ENCODE measurements around the gene PLEKHG7.

PLEKHG7 gene

GRCh38 chr12:92706594-92706993, 3.8 kb downstream of the PLEKHG7 start:
- no peak for TF ChIP-seq CTCF (conservative IDR thresholded peaks at IDR 0.05; ENCODE audit: low read length)
- DNase-seq (ENCODE audit: low read depth), result no peak
- no peak overlapping the region for H3K4me3 ChIP-seq (ENCODE audit: low read length)

- DNase-seq (ENCODE audit: low read depth), result no peak
- TF ChIP-seq CTCF (conservative IDR thresholded peaks at IDR 0.05; ENCODE audit: low read length), result no peak
- H3K4me3 ChIP-seq (ENCODE audit: low read length), result no peak overlapping the region
These were observed 5.1 kb downstream of the PLEKHG7 start for GRCh38 chr12:92707926-92708325.

- TF ChIP-seq CTCF (conservative IDR thresholded peaks at IDR 0.05; ENCODE audit: low read length), result no peak
- no peak for DNase-seq (ENCODE audit: low read depth)
- no peak overlapping the region for H3K4me3 ChIP-seq (ENCODE audit: low read length)
These were observed 12.8 kb downstream of the PLEKHG7 start for GRCh38 chr12:92715625-92716024.

GRCh38 chr12:92717202-92717601, 14.4 kb downstream of the PLEKHG7 start:
- H3K4me3 ChIP-seq (ENCODE audit: low read length), result no peak overlapping the region
- peak; percentile 45 for TF ChIP-seq CTCF (conservative IDR thresholded peaks at IDR 0.05; ENCODE audit: low read length)
- DNase-seq (ENCODE audit: low read depth), result peak; percentile 60

- no peak for DNase-seq (ENCODE audit: low read depth)
- no peak for TF ChIP-seq CTCF (conservative IDR thresholded peaks at IDR 0.05; ENCODE audit: low read length)
- no peak overlapping the region for H3K4me3 ChIP-seq (ENCODE audit: low read length)
These were observed 15.7 kb downstream of the PLEKHG7 start for GRCh38 chr12:92718483-92718990.

GRCh38 chr12:92719674-92720073, 16.9 kb downstream of the PLEKHG7 start:
- peak; percentile 20 for DNase-seq (ENCODE audit: low read depth)
- no peak for TF ChIP-seq CTCF (conservative IDR thresholded peaks at IDR 0.05; ENCODE audit: low read length)
- no peak overlapping the region for H3K4me3 ChIP-seq (ENCODE audit: low read length)

- H3K4me3 ChIP-seq (ENCODE audit: low read length), result no peak overlapping the region
- DNase-seq (ENCODE audit: low read depth), result peak; percentile 23
- TF ChIP-seq CTCF (conservative IDR thresholded peaks at IDR 0.05; ENCODE audit: low read length), result no peak
These were observed 18.3 kb downstream of the PLEKHG7 start for GRCh38 chr12:92721130-92721529.

Data from AG10803 (cell line).